Stomach (tissue), 4 donors: ENCODE measurements around the gene SPAG17.

Experiments
- EP300 ChIP-seq: sonication (generic); formaldehyde crosslinking; IDR thresholded peaks from one replicate; pipeline ENCODE4 v1.6.1; 2017; ENCODE audit warnings: antibody characterized with exemption
- TF ChIP-seq, protein P1 (sequence below), 7 experiments: fragments of 450-650 bp in 4 of 7; fragments of 200-600 bp in 3 of 7; sonication (generic) in 3 of 7; IDR thresholded peaks; one replicate each; pipeline ENCODE4 v1.5.1; 2016 to 2019; ENCODE audit warnings: antibody characterized with exemption in 7 of 7, control low read depth in 2 of 7, mild to moderate bottlenecking in 1 of 7

DNA sequence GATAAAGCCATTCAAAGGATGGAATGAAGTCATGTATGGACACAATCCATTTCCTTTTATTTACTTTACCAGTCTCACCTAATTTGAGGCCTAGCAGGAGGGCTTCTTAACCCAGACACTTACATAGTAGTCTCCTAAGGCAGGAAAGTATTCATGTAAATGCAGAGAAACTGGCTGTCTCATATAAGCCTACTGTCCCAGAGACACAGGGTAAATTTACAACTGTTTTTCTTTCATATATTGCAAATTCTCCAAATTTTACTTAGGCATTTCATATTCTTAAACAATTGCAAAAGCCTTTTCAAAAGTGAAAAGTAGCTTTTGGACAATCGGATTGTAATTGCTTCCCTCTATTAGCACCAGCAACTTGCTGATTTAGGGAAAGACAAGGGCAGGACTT lies 29.9 kb downstream of the SPAG17 start:
- TF ChIP-seq, protein P1, sequence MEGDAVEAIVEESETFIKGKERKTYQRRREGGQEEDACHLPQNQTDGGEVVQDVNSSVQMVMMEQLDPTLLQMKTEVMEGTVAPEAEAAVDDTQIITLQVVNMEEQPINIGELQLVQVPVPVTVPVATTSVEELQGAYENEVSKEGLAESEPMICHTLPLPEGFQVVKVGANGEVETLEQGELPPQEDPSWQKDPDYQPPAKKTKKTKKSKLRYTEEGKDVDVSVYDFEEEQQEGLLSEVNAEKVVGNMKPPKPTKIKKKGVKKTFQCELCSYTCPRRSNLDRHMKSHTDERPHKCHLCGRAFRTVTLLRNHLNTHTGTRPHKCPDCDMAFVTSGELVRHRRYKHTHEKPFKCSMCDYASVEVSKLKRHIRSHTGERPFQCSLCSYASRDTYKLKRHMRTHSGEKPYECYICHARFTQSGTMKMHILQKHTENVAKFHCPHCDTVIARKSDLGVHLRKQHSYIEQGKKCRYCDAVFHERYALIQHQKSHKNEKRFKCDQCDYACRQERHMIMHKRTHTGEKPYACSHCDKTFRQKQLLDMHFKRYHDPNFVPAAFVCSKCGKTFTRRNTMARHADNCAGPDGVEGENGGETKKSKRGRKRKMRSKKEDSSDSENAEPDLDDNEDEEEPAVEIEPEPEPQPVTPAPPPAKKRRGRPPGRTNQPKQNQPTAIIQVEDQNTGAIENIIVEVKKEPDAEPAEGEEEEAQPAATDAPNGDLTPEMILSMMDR (IDR thresholded peaks at IDR 0.05): no peak
- TF ChIP-seq EP300: no peak
